GM18526 (cell line): ENCODE results near the gene GMPR.

Experiments used
- POLR2A ChIP-seq: IDR thresholded peaks from 3 replicates; pipeline ENCODE4 v1.6.1; 2011; ENCODE audit not compliant: insufficient read length; ENCODE audit errors: extremely low read depth

Gene GMPR

DNA sequence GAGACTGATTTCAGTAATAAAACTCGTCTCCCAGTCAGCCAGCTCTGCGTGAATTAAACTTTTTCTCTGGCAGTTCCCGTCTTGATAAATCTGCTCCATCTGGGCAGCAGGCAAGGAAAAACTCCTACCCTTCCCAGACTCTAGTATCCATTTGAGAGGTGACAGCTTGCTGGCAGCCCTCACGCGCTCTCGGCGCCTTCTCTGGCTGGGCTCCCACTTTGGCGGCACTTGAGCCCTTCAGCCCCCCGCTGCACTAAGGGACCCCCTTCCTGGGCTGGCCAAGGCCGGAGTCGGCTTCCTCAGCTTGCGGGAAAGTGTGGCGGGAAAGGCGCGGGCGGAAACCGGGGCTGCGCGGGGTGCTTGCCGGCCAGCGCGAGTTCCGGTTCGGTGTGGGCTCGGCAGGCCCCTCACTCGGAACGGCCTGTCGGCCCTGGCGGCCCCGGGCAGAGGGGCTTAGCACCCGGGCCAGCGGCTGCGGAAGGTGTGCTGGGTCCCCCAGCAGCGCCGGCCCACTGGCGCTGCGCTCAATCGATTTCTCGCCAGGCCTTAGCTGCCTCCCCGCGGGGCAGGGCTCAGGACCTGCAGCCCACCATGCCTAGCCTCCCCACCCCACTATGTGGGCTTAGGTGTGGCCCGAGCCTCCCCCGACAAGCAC, 21.8 kb upstream of the GMPR start:
- TF ChIP-seq POLR2A = no peak

DNA sequence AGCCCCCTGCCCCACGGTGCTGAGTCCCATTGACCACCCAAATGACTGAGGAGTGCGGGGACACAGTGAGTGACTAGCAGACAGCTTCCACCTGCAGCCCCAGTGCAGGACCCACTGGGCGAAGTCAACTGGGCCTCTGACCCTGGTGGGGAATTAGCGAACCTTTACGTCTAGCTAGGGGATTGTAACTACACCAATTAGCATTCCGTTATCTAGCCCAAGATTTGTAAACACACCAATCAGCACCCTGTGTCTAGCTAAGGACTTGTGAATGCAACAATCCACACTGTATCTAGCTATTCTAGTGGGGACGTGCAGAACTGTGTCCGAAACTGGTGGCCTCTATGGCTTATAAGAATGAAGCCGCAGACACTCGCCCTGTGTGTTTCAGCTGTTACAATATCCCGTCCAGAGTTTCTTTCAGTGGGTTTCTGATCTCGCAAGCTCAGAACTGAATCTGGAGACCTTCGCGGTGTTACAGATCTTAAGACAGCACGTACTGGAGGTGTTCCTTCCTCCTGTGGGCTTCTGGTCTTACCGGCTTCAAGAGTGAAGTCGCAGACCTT, 21.1 kb upstream of the GMPR start:
- no peak for TF ChIP-seq POLR2A

DNA sequence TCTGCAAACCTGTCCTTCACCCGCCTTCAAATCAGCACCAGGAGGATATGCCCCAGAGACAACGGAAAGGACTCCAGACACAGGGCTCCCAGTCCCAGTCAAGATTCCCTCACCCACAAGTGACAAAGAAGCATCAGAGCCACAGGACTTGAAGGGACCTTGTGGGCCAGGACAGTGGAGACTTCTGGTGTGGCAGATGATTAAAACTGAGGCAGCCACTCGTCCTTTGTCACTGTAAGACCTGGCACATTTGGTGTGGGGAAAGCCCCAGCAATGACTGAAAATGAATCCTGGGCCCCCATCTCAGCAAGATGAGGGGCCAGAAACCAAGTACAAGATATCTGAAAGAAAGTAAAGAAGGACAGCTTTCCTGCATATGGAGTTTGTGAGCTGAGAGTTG, 15.6 kb upstream of the GMPR start:
- TF ChIP-seq POLR2A = no peak

DNA sequence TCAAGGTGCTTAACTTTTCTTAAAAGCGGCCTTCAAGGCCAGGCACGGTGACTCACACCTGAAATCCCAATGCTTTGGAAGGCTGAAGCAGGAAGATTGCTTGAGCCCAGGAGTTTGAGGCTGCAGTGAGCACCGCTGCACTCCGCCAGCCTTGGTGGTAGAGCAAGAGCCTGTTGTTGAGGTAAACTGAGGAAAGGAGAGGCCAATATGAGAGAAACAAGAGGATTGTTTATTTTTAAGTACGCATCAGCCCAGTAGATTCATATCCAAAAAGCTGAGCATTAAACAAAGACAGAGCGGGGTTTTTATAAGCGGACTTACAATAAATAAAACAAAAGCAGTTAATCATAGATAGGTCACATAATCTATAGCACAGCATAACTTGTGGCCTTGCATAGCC, 15.0 kb upstream of the GMPR start:
- TF ChIP-seq POLR2A = no peak

DNA sequence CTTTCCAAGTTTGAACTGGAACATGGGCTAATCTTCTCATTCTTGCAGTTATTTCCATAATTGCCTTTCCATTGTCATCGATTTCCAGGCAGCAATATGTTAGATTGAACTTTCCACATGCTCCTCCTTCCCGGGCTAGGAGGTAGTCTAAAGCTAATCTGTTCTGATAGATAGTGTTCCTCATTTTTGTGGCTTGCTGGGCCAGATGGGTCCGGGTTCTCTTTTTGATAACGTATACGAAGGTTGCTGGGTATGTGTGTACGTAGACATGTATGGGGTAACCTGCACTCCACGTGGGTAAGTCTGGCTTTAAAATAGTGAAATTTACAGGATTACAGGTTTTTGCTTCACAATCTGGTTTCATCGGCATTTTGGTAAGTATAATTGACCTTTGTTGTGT, 14.0 kb upstream of the GMPR start:
- TF ChIP-seq POLR2A = no peak

DNA sequence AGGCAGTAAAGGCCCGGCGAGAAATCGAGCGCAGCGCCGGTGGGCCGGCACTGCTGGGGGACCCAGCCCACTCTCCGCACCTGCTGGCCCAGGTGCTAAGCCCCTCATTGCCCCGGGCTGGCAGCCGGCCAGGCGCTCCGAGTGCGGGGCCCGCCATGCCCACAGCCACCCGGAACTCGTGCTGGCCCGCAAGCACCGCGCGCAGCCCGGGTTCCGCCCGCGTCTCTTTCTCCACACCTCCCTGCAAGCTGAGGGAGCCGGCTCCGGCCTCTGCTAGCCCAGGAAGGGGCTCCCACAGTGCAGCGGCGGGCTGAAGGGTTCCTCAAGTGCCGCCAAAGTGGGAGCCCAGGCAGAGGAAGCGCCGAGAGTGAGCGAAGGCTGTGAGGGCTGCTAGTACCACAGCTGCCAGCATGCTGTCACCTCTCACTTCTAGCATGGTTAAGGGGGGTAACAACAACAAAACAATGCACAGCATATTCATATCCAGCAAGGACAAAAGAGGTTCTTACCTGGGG, 11.3 kb upstream of the GMPR start:
- no peak for TF ChIP-seq POLR2A

DNA sequence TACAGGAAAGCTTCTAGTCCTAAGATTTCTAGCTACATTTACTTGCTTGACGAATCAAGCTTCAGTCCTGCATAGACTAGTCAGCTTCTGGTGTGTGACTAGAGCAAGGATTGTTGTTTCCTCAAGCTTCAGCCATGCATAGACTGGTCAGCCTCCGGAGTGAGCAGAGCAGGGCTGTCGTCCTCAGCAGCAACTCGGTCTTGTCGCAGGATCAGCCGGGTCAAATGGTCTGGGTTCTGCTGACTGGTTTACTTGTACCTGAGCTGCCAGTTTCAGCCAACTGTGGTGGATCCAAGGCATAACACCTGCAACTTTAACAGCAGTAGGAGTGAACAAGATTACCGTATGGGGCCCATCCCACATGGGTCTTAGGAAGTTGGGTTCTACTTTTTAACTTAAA, 10.8 kb upstream of the GMPR start:
- no peak for TF ChIP-seq POLR2A

DNA sequence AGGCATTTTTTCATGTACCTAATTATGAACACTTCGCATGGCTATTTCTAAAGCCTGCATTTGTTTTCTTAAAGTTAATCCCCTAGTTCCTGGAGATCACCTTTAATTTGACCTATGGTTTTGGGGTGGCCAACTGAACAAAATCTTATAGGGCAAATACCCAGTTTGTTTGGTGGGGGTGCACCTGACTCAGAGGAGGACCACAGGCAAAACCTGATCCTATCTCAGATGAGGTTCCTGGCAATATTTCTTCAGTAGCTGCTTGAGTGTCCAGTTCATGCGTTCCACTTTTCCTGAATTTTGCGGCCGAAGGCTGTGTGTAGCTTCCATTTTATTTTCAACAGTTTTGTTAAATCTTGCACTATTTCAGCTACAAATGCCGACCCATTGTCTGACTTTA, 10.3 kb upstream of the GMPR start:
- no peak for TF ChIP-seq POLR2A

DNA sequence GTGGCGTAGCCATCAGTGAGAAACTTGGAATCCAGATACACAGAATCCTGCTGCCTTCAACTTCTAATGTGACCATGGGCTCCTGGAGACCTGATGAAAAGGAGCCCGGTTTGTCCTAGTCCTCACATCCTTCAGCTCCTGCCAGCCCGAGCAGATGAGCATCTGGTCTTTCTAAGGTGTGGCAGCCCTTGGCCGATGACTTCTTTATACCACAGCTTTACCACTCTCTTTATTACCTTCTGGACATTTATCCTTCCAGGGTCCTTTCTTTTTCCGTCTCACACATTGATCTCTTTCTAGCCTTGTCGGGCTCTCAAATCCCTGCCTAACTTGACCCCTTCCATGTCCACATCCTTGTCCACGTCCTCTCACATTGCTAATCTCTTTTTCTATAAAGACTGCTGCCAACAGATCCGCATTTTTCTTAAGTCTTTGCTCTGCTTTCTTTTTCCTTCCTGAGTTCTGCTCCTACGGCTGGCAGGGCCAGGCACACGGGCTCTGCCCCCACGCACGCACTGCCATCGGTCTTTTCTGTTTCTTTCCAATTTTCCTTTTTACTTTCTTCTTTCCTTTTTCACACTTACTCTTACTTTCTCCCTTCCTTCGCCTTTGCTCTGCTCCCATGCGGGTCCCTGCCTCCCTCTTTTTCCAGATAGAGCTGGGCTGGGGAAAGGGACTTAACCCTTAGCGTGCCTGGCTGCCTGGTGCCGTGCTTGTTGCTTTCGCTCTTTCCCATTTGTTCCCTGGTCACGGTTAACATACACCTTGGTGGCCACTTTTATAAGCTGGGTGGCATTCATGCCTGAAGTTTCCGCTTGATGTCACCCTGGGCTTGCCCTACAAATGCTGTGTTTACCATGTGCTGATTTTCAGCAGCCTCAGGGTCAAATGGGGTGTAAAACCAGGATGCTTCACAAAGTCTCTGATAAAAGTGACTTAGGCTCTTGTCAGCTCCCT, 9.4 kb upstream of the GMPR start:
- no peak for TF ChIP-seq POLR2A

DNA sequence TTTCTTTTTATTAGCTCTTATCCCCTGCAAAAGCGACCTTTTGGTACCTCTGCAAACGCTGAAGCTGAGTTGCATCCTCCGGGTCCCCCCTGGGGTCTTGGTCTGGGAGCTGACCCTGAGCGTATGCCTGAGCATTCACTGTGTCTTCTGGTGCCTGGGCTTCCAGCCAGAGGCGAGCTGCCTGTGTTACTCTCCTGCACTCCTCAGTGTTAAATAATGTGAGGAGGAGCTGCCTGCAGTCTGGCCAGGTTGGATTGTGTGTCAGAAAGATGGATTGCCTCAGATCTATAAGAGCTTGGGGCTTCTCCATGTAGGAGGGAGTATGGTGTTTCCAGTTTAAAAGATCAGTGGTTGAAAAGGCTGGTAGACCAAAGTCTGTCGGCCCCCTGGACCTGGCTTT, 8.7 kb upstream of the GMPR start:
- TF ChIP-seq POLR2A = no peak

DNA sequence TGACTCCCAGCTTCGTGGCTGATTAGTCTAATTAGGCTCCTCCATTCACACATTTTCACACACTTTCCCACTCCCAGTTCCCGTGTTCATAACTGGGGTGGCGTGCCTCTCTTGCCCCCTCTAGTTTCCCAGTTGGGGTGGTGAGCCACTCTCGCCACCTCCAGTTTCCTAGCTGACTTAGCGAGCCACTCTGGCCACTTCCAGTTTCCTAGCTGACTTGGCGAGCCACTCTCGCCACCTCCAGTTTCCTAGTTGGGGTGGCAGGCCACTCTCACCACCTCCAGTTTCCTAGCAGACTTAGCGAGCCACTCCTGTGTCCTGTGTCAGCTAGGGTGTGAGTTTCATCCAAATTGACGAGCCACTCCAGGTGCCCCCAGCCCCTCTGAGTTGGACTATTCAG, 7.4 kb upstream of the GMPR start:
- no peak for TF ChIP-seq POLR2A

DNA sequence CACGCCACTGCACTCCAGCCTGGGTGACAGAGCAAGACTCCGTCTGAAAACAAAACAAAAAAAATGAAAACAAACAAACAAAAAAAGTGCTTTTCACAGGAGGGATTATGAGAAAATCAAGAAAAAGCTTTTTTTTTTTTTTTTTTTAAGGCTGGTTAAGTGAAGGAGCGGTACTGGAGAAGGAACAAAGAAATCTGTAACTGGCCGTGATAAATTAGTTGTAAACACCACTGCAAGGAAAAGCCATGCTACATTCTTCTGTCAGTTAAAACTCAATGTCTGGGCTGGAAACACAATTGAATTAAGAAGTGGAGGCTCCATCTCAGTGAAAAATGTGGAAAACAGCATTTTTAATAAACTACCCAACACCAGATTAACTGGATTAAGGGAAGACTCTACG, 6.3 kb upstream of the GMPR start:
- TF ChIP-seq POLR2A = no peak

DNA sequence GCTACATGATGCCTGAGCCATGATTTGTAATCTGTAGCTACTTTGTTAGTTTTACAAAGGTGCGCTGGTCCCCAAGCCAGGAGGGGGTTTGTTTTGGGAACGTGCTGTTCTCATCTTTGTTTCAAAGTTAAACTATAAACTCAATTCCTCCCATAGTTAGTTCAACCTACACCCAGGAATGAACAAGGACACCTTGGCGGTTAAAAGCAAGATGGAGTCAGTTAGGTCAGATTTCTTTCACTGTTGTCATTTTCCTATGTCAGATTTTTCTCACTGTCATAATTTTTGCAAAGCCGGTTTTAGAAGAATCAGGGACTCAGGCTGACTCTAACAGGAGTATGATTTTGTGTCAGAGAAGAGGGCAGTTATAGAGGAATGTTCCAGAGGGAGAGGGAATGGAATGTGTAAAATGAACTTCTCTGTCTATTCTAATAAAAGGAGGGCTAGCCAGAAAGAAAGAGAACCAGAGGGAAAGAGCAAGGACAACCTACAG, 2.3 kb upstream of the GMPR start:
- no peak for TF ChIP-seq POLR2A

DNA sequence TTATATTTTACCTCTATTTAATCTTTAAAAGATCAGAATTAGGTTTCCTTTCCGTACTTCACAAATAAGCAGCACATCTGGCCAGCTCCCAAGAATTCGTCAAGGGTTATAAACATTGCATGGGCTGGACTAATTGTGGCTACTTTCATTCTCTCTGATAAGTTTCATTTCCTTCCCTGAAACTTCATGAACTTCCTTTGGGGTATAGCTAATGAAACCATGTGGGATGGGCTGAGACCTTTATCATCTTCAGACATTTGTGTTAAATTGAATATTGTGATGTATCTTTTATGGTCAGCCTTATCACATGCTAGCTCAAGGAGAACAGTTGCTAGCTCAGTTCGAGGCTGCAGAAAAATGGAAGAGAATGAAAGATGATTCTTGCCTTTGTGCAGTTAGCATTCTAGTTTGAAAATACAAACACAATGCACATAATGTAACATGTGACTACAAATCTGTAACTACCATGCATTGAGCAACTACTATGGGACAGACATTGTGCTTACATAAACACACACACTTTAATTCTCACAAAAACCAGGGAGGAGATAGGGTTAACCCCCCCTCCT, 1.7 kb upstream of the GMPR start:
- no peak for TF ChIP-seq POLR2A

DNA sequence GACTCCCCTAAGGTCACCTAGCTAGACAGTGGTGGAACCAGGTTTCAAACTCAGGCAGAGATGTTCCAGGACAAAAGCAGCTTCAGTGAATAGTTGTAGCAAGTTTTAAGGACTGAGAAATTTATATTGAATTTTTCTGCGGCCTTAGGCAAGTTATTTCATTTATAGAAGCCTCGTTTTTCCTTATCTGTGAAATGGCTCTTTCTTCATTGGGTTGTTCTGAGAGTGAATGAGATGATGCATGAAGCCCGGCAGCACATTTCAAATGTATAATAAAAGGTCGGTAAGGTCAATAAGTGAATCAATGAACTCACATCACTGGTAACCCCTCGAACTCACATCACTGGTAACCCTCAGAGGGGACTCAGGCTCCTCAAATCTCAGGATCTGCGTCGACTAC, 1.1 kb upstream of the GMPR start:
- TF ChIP-seq POLR2A = no peak
